Measurements from ENCODE around the gene EBPL.

GRCh38 chr13:49635599-49636433 lies 55.5 kb downstream of the EBPL start:
- TF ChIP-seq CTCF (IDR thresholded peaks at IDR 0.05) (no peak), POLR2A (IDR thresholded peaks at IDR 0.05) (no peak)

Data from heart left ventricle (tissue), 13 donors.